Activated effector memory CD4-positive, alpha-beta T cell treated with anti-CD3 and anti-CD28 coated beads, Interleukin-2, amount 50 U/mL, for 16 hours (primary cell): ENCODE data around the gene RTN4R.

Experiments
- DNase-seq: peaks from one replicate; pipeline ENCODE4 v3.0.0-alpha.2; 2020

Gene RTN4R

DNA sequence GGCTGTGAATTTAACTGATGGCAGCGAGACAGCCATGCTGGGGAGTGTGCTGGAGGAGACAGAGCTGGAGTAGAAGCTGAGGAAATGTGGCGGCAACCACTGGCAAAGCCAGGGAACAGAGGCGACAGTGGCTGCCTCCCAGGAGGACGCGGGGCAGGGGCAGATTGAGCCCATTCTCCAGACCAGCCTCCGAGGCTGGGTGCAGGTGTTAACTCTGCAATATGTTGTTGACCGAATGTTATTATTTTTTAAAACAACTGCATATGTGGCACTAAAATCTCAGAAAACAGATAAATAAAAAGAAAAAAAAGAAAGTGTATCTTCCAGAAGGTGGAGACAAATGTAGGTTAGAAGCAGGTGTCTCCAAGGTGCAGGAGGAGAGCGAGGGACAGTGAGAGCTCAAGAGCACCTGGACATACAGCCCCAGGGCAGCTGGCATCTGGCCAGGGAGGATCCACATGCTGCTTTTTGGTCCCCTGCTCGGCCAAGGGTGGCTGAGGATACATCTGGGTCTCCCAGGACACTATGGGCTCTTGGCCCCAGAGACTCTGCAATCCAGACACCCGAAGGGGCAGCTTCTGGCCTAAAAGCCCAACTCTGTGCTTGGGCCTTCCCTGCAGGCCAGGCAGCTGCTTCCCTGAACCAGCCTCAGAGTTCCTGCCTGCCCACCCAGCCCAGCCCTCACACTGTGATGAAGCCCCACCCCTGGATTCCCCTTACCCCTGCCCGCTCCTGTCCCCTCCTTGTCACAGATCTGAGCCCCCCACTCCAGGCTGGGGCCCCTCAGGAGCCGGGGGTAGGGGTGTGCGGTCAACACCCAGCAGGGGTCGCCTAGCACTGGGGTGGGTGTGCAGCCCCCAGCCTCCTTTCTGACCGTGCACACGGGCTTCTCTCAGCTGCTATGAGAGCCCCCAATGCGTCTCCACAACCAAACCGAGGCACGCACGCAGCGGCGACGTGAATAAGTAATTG lies 12.9 kb downstream of the RTN4R start:
- DNase-seq, result no peak

- no peak for DNase-seq
Observed at GRCh38 chr22:20253161-20253560, 15.0 kb downstream of the RTN4R start.

GRCh38 chr22:20251981-20252380 lies 16.1 kb downstream of the RTN4R start:
- no peak for DNase-seq

DNA sequence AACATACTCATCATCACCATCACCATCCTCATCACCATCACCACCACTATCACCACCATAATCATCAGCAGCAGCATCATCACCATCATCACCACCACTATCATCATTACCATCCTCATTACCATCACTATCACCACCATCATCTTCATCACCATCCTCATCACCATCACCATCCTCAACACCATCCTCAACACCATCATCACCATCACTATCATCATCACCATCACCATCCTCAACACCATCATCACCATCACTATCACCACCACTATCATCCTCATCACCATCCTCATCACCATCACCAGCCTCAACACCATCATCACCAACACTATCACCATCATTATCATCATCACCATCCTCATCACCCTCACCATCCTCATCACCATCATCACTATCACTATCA lies 16.6 kb downstream of the RTN4R start:
- DNase-seq, result no peak

- no peak for DNase-seq
Observed at GRCh38 chr22:20249797-20250354, 18.2 kb downstream of the RTN4R start.

- no peak for DNase-seq
Observed at GRCh38 chr22:20248461-20248978, 19.6 kb downstream of the RTN4R start.

- no peak for DNase-seq
Observed at GRCh38 chr22:20247608-20248171, 20.4 kb downstream of the RTN4R start.

GRCh38 chr22:20247010-20247505 lies 21.1 kb downstream of the RTN4R start:
- DNase-seq, result no peak

GRCh38 chr22:20246368-20247009 lies 21.6 kb downstream of the RTN4R start:
- DNase-seq, result no peak

GRCh38 chr22:20245577-20246367 lies 22.3 kb downstream of the RTN4R start:
- no peak for DNase-seq

- peak; percentile 73 for DNase-seq
Observed at GRCh38 chr22:20244691-20245576, 23.2 kb downstream of the RTN4R start.

- no peak for DNase-seq
Observed at GRCh38 chr22:20244250-20244648, 23.9 kb downstream of the RTN4R start.

GRCh38 chr22:20243537-20244249 lies 24.4 kb downstream of the RTN4R start:
- peak; percentile 82 for DNase-seq

- no peak for DNase-seq
Observed at GRCh38 chr22:20243176-20243536, 25.0 kb downstream of the RTN4R start.

DNA sequence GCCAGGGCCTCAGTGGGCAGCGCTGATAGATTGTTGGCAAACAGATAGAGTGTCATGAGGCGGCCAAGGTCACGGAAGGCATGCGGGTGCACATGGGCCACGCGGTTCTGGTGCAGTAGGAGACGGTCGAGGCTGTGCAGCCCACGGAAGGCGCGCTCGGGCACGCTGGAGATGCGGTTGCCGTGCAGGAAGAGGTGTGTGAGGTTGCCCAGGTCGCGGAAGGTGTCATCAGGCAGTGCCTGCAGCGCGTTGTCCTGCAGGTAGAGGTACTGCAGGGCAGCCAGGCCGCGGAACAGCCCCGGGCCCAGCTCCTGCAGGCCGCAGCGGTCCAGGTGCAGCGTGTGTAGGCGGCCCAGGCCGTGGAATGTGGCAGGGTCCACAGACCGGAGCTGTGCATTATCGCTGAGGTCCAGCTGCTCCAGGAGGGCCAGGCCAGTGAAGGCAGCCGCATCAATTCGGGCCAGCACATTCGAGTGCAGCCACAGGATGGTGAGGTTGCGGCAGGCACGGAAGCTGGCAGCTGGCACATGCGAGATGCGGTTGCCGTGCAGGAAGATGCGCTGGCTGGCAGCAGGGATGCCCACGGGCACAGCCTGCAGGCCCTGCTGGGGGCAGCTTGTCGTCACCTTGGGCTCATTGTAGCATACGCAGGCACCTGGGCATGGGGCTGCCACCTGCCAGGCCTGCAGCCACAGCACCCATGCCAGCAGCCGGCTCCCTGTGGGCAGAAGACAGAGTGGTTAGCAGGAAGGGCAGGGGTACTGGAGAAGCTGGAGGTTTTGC lies 25.5 kb downstream of the RTN4R start:
- DNase-seq, result no peak

- DNase-seq, result no peak
Observed at GRCh38 chr22:20241579-20242392, 26.3 kb downstream of the RTN4R start.

DNA sequence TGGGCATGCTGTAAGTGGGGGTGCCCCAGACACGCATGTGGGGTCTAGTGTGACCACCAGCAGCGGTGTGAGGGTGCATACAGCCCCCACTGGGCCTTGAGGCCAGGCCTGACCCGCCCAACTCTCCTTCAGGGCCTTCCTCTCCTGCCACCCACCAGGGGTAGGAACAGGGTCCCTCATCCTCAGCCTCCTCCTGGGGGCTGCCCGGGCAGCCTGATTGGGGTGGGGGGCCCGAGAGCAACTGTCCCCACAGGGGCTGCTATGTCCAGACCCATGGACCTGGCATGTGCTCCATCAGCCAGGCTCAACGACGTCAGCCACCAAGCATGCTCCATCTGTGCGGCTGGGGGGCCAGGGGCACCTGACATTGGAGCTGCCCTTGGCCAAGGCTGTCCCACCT lies 27.2 kb downstream of the RTN4R start:
- DNase-seq, result no peak

DNA sequence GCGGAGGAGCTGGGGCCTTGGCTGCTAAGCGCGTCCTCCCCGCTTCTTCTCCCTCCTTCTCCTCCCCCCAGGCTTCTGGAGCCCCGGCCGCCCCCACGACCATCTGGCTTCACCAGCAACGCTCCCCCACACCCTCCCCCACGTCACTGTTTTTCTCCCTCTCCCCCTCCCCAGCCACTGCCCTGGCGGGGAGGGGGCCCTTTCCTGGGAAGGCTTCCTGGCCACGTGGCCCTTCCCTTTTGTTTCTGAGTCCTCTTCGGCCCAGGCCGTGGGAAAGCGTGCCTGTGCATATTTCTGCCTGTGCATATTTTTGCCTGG lies 27.7 kb downstream of the RTN4R start:
- no peak for DNase-seq
